Measurements from ENCODE around the gene DMD. TPM values are rescaled to one million over a fixed set of nuclear protein-coding genes. Genes with fewer than 3 reads are reported as not detected.

DMD gene
- total and polyA plus RNA-seq, 2 donors from 2014 or later = 4.2 to 17.9 TPM

DNA sequence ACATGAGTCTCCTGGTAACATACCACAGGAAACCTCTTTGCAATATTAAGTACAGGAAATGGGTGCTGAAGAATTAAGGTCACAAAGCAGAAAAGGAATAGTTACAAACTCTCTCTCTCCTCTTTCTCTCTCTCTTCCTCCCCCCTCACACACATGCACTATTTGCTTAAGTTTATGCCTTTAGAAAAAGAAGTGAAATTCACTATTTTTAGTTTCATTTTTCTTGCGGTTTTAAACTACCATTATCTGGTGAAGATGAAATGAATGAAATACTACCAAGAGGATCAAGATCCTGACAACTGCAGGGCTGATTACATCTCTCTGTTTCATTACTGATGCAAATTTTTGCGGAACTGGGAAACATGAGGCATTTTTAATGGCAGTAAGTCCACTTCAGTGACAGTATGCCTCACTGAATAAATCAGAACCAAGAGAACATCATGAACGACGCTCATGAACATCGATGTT lies 2075.2 kb downstream of the DMD start:
- Histone ChIP-seq H3K36me3 (ENCODE audit: control insufficient read depth in 2 of 3, insufficient read depth in 3 of 3, low read length in 3 of 3) (peaks cover 0 to 4% (median 0%) of the 10 kb centered on the region in 3 donors), H3K4me3 (ENCODE audit: low read length in 3 of 3) (no peak overlapping the region), H3K4me1 (ENCODE audit: control insufficient read depth in 2 of 3, insufficient read depth in 2 of 3, low read depth in 1 of 3, low read length in 3 of 3) (no peaks in the 10 kb centered on the region), H3K9ac (ENCODE audit: low read length in 3 of 3) (no peak overlapping the region), H3K9me3 (ENCODE audit: control insufficient read depth in 2 of 3, insufficient read depth in 1 of 3, low read length in 3 of 3) (no peaks in the 10 kb centered on the region), H3K27me3 (ENCODE audit: control insufficient read depth, insufficient read depth, low read length) (no peaks in the 10 kb centered on the region), H3K27ac (ENCODE audit: low read depth in 2 of 2, low read length in 2 of 2) (no peak overlapping the region)
- TF ChIP-seq, protein P1, sequence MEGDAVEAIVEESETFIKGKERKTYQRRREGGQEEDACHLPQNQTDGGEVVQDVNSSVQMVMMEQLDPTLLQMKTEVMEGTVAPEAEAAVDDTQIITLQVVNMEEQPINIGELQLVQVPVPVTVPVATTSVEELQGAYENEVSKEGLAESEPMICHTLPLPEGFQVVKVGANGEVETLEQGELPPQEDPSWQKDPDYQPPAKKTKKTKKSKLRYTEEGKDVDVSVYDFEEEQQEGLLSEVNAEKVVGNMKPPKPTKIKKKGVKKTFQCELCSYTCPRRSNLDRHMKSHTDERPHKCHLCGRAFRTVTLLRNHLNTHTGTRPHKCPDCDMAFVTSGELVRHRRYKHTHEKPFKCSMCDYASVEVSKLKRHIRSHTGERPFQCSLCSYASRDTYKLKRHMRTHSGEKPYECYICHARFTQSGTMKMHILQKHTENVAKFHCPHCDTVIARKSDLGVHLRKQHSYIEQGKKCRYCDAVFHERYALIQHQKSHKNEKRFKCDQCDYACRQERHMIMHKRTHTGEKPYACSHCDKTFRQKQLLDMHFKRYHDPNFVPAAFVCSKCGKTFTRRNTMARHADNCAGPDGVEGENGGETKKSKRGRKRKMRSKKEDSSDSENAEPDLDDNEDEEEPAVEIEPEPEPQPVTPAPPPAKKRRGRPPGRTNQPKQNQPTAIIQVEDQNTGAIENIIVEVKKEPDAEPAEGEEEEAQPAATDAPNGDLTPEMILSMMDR (IDR thresholded peaks at IDR 0.05; ENCODE audit: borderline replicate concordance, extremely low read depth, insufficient read depth) = no peak
- intact Hi-C loops (cut with DNase I) = no loop called here
- DNase-seq (no peak), FAIRE-seq (no peak)

DNA sequence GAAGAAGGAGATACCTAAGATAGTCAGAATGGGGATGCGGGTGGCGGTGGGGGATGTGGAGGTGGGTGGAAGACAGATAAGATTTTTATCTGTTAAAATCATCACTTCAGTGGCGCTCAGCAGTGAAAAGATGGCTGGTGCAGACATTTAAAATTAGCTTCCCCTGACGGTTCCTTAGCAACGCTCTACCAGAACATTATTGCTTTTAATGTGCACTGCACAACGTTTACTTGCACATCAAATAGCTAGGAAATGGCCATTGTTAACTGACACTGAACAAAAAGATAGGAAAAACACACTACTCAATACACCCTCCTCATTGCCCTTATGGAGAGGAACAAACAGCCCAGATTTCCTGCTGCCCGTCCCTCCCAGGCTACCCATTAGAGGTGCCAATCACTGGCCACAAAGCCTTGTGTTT lies 2078.5 kb downstream of the DMD start:
- Histone ChIP-seq H3K9ac (ENCODE audit: low read length in 3 of 3) (no peak overlapping the region), H3K27ac (ENCODE audit: low read depth in 2 of 2, low read length in 2 of 2) (no peak overlapping the region), H3K9me3 (ENCODE audit: control insufficient read depth in 2 of 3, insufficient read depth in 1 of 3, low read length in 3 of 3) (no peaks in the 10 kb centered on the region), H3K27me3 (ENCODE audit: control insufficient read depth, insufficient read depth, low read length) (no peaks in the 10 kb centered on the region), H3K36me3 (ENCODE audit: control insufficient read depth in 2 of 3, insufficient read depth in 3 of 3, low read length in 3 of 3) (peaks cover 0 to 4% (median 0%) of the 10 kb centered on the region in 3 donors), H3K4me1 (ENCODE audit: control insufficient read depth in 2 of 3, insufficient read depth in 2 of 3, low read depth in 1 of 3, low read length in 3 of 3) (no peaks in the 10 kb centered on the region), H3K4me3 (ENCODE audit: low read length in 3 of 3) (no peak overlapping the region)
- TF ChIP-seq, protein P1 (IDR thresholded peaks at IDR 0.05; ENCODE audit: borderline replicate concordance, extremely low read depth, insufficient read depth) = no peak
- no peak for FAIRE-seq
- no peak for DNase-seq
- intact Hi-C loops (cut with DNase I) = no loop called here

DNA sequence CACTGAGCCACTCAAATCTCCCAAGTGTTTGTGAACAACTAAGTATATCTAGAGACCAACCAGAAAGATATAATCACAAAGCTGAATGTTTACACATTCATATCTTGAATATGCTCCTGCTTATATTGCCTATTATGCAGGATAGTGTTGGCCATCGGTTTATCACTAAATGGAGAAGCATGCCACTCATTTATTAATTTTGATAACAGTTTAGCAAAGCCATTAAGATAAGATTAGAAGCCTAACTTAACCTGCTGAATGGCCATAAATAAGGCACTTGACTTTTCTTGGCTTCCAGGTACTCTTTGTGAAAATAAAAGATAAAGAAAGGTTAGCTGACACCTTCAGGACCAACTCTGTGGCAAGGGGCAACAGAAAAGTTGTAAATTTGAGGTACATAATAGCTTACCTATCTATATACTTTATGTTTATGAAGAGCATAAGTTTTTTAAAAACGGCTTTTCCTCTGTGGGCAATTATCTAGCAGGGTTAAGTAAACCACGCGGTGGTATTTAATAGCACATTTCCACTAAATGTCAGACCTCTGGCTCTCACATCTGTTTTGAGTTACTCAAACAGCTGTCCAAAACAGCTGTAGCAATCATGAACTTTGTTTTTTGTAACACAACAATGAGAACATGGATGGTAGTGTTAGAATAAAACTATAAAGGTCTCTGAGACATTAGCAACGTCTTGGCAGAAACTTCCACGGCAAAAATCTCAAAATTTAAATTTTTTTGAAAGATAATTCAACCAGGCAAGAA lies 2080.7 kb downstream of the DMD start:
- Histone ChIP-seq H3K27ac (ENCODE audit: low read depth in 2 of 2, low read length in 2 of 2) (no peak overlapping the region), H3K9ac (ENCODE audit: low read length in 3 of 3) (no peak overlapping the region), H3K9me3 (ENCODE audit: control insufficient read depth in 2 of 3, insufficient read depth in 1 of 3, low read length in 3 of 3) (no peaks in the 10 kb centered on the region), H3K4me1 (ENCODE audit: control insufficient read depth in 2 of 3, insufficient read depth in 2 of 3, low read depth in 1 of 3, low read length in 3 of 3) (no peaks in the 10 kb centered on the region), H3K36me3 (ENCODE audit: control insufficient read depth in 2 of 3, insufficient read depth in 3 of 3, low read length in 3 of 3) (peaks cover 0 to 4% (median 0%) of the 10 kb centered on the region in 3 donors), H3K4me3 (ENCODE audit: low read length in 3 of 3) (no peak overlapping the region), H3K27me3 (ENCODE audit: control insufficient read depth, insufficient read depth, low read length) (no peaks in the 10 kb centered on the region)
- FAIRE-seq = no peak
- intact Hi-C loops (cut with DNase I) = no loop called here
- peak in 2 of 5 donors; percentile 8 to 23 for DNase-seq
- TF ChIP-seq, protein P1 (IDR thresholded peaks at IDR 0.05; ENCODE audit: borderline replicate concordance, extremely low read depth, insufficient read depth) = no peak

All from kidney (tissue), 14 donors.